Transverse colon (tissue), 4 donors: Measurements from ENCODE around the gene XRRA1. TPM values are rescaled to one million over a fixed set of nuclear protein-coding genes. Genes with fewer than 3 reads are reported as not detected.

Source experiments
- DNase-seq: peaks from one replicate; pipeline ENCODE4 v3.0.0-alpha.2; 2019
- H3K27ac ChIP-seq, 4 donors: fragments of 200-600 bp; sonication (generic); 2 replicates each; pipeline ENCODE4 v1.5.1; 2016 to 2018; ENCODE audit warnings: inconsistent platforms in 4 of 4
- H3K27me3 ChIP-seq: fragments of 200-600 bp; sonication (generic); 2 replicates; pipeline ENCODE4 v1.5.1; 2017; ENCODE audit warnings: inconsistent platforms
- H3K36me3 ChIP-seq, 4 donors: fragments of 200-600 bp; sonication (generic); 2 replicates each; pipeline ENCODE4 v1.5.1; 2017 to 2019; ENCODE audit warnings: inconsistent platforms in 4 of 4
- H3K4me1 ChIP-seq, 4 donors: fragments of 200-600 bp; sonication (generic); 2 replicates each; pipeline ENCODE4 v1.5.1; 2017 to 2020; ENCODE audit warnings: inconsistent platforms in 4 of 4
- H3K4me3 ChIP-seq, 4 donors: fragments of 200-600 bp; sonication (generic); 1 replicate in 1 of 4; 2 replicates in 3 of 4; pipeline versions ENCODE4 v1.5.1 to v1.6.1; 2017 to 2019; ENCODE audit warnings: inconsistent platforms in 4 of 4
- H3K9me3 ChIP-seq, 2 donors: fragments of 200-600 bp; sonication (generic); 2 replicates each; pipeline ENCODE4 v1.5.1; 2017 to 2019; ENCODE audit warnings: inconsistent platforms in 2 of 2
- EP300 ChIP-seq: sonication (generic); formaldehyde crosslinking; IDR thresholded peaks from one replicate; pipeline ENCODE4 v1.6.1; 2017; ENCODE audit warnings: antibody characterized with exemption, low read depth
- POLR2A ChIP-seq: fragments of 450-650 bp; IDR thresholded peaks from one replicate; pipeline ENCODE4 v1.6.1; 2016; ENCODE audit warnings: antibody characterized with exemption, mild to moderate bottlenecking, moderate library complexity
- POLR2AphosphoS5 ChIP-seq, 3 donors: sonication (generic); formaldehyde crosslinking; IDR thresholded peaks; one replicate each; pipeline ENCODE4 v1.6.1; 2016; ENCODE audit warnings: antibody characterized with exemption in 3 of 3
- WGBS, 2 donors: methylation state at CpG; one replicate each; pipeline ENCODE4 v1.1.5; 2018; ENCODE audit warnings: low coverage in 1 of 2; 5-methylcytosine and 5-hydroxymethylcytosine counted together
- in situ Hi-C, 4 donors: fragments of 200-750 bp; cut with MboI; loops; one replicate each; pipeline versions ENCODE4 v1.15.0 to v1.15.1; 2017; ENCODE audit warnings: low sequenced_read_pairs in 3 of 4, low pct_ligation_motif_present in 1 of 4, low pct_unique_long_range_greater_than_20kb in 1 of 4
- intact Hi-C: fragments of 100-400 bp; cut with DNase I; formaldehyde crosslinking; loops from one replicate; pipeline ENCODE4 v1.15.1; 2023; ENCODE audit warnings: low total_unique reads
- total RNA-seq, 4 donors: library from RNA; depleted of rRNA; stranded (reverse); fragments of >200 nt; gene quantifications; one replicate each; pipeline ENCODE4 v1.1.0, GENCODE V29; 2016
- TF ChIP-seq, protein P1 (sequence below), 5 experiments: fragments of 200-600 bp in 3 of 5; fragments of 450-650 bp in 2 of 5; sonication (generic) in 3 of 5; IDR thresholded peaks; 1 replicate in 2 of 5; 2 replicates in 3 of 5; pipeline ENCODE4 v1.5.1; 2016 to 2017; ENCODE audit warnings: antibody characterized with exemption in 5 of 5, inconsistent platforms in 3 of 5, mild to moderate bottlenecking in 2 of 5, moderate library complexity in 1 of 5

The XRRA1 gene
- total RNA-seq, 4 donors from 2014 or later: 5.7 to 61.0 (median 17.2) TPM

GRCh38 chr11:74989260-74989638 lies 40.4 kb upstream of the XRRA1 start:
- intact Hi-C loops: no loop called here
- in situ Hi-C loops: no loop called here
- no peaks in the 10 kb centered on the region for H3K36me3 ChIP-seq
- TF ChIP-seq POLR2A (no peak), EP300 (no peak), POLR2AphosphoS5 (IDR thresholded peaks at IDR 0.05) (no peak)
- TF ChIP-seq, protein P1, sequence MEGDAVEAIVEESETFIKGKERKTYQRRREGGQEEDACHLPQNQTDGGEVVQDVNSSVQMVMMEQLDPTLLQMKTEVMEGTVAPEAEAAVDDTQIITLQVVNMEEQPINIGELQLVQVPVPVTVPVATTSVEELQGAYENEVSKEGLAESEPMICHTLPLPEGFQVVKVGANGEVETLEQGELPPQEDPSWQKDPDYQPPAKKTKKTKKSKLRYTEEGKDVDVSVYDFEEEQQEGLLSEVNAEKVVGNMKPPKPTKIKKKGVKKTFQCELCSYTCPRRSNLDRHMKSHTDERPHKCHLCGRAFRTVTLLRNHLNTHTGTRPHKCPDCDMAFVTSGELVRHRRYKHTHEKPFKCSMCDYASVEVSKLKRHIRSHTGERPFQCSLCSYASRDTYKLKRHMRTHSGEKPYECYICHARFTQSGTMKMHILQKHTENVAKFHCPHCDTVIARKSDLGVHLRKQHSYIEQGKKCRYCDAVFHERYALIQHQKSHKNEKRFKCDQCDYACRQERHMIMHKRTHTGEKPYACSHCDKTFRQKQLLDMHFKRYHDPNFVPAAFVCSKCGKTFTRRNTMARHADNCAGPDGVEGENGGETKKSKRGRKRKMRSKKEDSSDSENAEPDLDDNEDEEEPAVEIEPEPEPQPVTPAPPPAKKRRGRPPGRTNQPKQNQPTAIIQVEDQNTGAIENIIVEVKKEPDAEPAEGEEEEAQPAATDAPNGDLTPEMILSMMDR (IDR thresholded peaks at IDR 0.05): no peak
- H3K4me1 ChIP-seq: peaks cover 0 to 19% (median 5%) of the 10 kb centered on the region in 4 donors
- DNase-seq: no peak
- peak overlapping the region; percentile 62 to 72 (median 66) for H3K4me3 ChIP-seq
- peak overlapping the region; percentile 75 to 79 (median 78) for H3K27ac ChIP-seq
- no peaks in the 10 kb centered on the region for H3K9me3 ChIP-seq
- H3K27me3 ChIP-seq: no peaks in the 10 kb centered on the region
- WGBS, 2 donors: 6 to 37% methylated on average over 3 to 8 of the region's 8 CpGs

DNA sequence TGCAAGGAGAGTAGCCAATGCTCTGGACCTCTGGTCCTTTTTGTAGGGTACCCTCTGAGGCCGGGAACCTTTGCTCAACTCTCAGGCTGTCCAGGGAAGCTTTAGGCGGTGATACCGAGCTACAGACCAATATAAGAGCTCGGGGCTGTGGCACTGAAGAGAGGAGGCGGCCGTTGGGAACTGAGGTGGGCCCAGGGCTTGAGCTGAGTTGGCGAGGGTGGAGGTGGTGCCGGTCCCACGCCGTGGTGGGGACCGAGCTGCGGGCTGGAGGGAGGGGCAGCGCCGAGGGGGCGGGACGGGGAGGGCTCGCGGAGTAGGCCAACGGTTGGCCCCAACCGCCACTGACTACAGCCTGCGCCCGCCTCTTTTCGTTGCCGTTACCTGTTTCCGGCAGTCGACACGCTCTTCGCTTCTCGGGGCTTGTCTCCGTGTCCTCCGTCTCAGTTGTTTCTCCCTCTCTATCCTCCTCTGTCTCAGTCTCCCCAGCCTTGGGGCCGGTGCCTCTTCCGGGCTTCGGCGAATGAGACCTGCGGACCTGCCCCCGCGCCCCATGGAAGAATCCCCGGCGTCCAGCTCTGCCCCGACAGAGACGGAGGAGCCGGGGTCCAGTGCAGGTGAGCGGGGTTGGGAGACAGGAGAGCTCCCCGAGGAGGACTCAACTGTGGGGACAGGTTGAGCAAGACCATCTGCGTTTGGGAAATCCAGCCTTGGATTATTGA lies 39.8 kb upstream of the XRRA1 start, which contains the start of gene NEU3:
NEU3 (plus strand) TSS at position 393 of the 719 bp plus-strand sequence; CDS start at position 521, 128 bp downstream.
- WGBS, 2 donors: 0 to 1% methylated on average over 1 to 42 of the region's 46 CpGs
- H3K27me3 ChIP-seq: no peaks in the 10 kb centered on the region
- in situ Hi-C loops: no loop called here
- H3K9me3 ChIP-seq: no peaks in the 10 kb centered on the region
- H3K4me3 ChIP-seq: peak within 1 kb of the TSS; percentile 62 to 72 (median 66)
- peak; percentile 88 for DNase-seq
- intact Hi-C loops: no loop called here
- TF ChIP-seq, protein P1 (IDR thresholded peaks at IDR 0.05): no peak
- TF ChIP-seq POLR2AphosphoS5 (IDR thresholded peaks at IDR 0.05) (peak; percentile 47 to 84 (median 81)), POLR2A (peak; percentile 51), EP300 (no peak)
- H3K27ac ChIP-seq: peak within 1 kb of the TSS; percentile 75 to 79 (median 78)
- H3K4me1 ChIP-seq: peaks cover 0 to 19% (median 5%) of the 10 kb centered on the region in 4 donors
- H3K36me3 ChIP-seq: no peaks in the 10 kb centered on the region

GRCh38 chr11:74984730-74985129 lies 35.8 kb upstream of the XRRA1 start:
- in situ Hi-C loops: no loop called here
- DNase-seq: no peak
- intact Hi-C loops: no loop called here
- Histone ChIP-seq H3K4me1 (peaks cover 0 to 11% (median 5%) of the 10 kb centered on the region in 4 donors), H3K36me3 (peaks cover 0 to 2% (median 0%) of the 10 kb centered on the region in 4 donors), H3K4me3 (no peak overlapping the region), H3K9me3 (no peaks in the 10 kb centered on the region), H3K27ac (no peak overlapping the region), H3K27me3 (no peaks in the 10 kb centered on the region)
- TF ChIP-seq, protein P1 (IDR thresholded peaks at IDR 0.05): no peak
- TF ChIP-seq EP300: no peak
- no peak for TF ChIP-seq POLR2A
- no peak for TF ChIP-seq POLR2AphosphoS5 (IDR thresholded peaks at IDR 0.05)
- 86% methylated on average over 2 of the region's 2 CpGs; no CpG with 5 or more reads in 1 of the 2 donors for WGBS, 2 donors

DNA sequence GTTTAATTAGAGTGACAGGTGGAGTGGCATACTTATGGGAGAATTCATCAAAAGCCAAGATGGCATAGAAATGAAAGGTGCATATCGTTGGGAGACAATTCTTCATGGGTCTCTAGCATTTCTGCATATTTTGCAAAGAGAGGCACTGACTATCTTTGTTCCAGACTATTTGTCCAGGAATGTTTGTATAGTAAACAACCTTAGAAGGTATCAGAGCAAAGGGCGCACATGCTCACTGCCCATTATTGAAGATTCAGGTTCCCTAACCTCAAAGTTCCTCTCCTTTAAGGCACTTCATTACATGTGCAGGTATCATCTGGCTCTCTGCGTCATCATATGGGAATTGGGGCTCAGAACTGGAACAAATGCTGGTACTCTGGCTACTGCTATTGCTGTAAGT lies 35.2 kb upstream of the XRRA1 start:
- H3K4me1 ChIP-seq: peaks cover 0 to 5% (median 2%) of the 10 kb centered on the region in 4 donors
- 56 to 74% methylated on average over 3 of the region's 3 CpGs for WGBS, 2 donors
- peaks cover 0 to 4% (median under 1%) of the 10 kb centered on the region in 4 donors for H3K36me3 ChIP-seq
- in situ Hi-C loops: no loop called here
- no peaks in the 10 kb centered on the region for H3K9me3 ChIP-seq
- intact Hi-C loops: no loop called here
- H3K27ac ChIP-seq: no peak overlapping the region
- DNase-seq: no peak
- no peak overlapping the region for H3K4me3 ChIP-seq
- TF ChIP-seq EP300 (no peak), POLR2A (no peak), POLR2AphosphoS5 (IDR thresholded peaks at IDR 0.05) (no peak)
- TF ChIP-seq, protein P1 (IDR thresholded peaks at IDR 0.05): no peak
- no peaks in the 10 kb centered on the region for H3K27me3 ChIP-seq
